NCI-H1105 treated with DMSO at 0.1 percent for 48 hours (cell line): ENCODE data around the gene MMP13.
"Not testable (repeated sequence)": the region's sequence is repeated elsewhere in the genome, so short reads cannot be mapped to it uniquely, and the experiment has no call there.

Experiments used
- DNase-seq: peaks from one replicate; lab custom pipeline; 2025; lab: John Stamatoyannopoulos, UW

The MMP13 gene

GRCh38 chr11:102935514-102935913 is 20.0 kb downstream of the MMP13 start:
- no peak for DNase-seq

DNA sequence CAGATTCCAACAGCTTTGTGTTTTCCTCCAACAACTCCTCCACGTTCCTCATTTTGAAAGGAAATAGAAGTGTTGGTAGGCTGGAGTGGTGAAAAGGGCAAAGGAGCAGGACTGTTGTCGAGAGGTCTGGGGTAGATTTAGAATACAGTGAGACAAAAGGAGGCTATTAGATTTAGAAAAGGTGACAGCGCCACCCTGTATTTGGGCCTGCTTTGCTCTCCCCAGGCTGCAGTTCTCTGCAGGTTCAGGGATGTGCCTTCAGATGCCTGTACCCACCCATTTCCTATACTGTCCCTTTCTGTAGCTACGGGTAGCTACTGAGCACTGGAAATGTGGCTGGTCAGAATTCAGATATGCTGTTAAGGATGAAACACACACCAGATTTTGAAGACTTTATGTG is 20.8 kb downstream of the MMP13 start:
- no peak for DNase-seq

DNA sequence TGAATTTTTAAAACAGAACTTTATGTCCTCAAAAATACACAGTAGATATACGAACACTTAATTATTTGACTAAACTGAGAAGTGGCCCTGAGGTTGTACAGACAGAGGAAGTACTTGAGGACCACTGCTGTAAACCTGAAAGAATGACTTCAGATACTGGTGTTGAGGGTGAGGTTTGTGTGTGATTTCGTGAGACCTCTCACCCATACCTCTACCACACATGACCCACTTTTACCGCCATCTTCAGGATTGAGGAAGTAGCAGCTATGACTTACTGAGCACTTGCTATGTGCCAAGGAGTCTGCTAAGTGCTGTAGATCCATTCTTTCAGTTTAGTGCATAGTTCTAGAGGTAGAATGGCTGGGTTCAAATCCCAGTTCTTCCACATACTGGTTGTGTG is 21.9 kb downstream of the MMP13 start:
- no peak for DNase-seq

GRCh38 chr11:102932678-102933077 is 22.9 kb downstream of the MMP13 start:
- no peak for DNase-seq

DNA sequence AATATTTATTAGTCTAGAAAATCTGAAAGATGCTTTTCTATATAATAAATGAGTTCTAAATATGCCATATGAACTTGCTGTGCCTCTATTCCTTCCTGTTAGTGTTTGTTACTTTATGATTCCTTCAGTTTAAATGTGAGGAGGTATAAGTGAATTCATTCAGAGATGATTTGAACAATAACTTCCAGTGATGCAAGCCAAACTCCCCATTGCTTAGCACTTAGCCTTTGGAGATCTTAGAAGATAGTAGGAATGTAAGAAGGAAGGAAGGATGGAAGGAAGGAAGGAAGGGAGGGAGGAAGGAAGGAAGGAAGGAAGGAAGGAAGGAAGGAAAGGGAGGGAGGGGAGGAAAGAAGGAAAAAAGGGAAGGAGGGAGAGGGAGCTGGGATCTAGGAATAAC is 25.1 kb downstream of the MMP13 start:
- no peak for DNase-seq

DNA sequence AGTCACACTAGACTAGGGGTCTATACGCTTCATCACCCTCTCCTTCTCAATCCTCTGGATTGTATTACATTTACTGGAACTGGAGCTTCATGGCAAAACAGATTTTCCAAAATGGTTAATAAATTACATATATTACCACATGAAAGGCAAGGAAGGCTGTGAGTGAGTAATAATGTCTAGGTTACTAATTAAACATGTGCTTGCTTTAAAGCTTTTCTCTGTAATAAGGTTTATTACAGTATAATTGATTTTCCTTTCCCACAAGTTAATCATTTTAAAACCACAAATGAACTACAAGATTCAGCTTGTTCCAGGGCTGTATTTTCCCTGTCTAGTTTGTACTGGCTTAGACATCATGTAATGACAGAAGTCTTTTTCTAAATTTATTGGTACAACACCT is 25.6 kb downstream of the MMP13 start:
- peak; percentile 50 for DNase-seq

GRCh38 chr11:102929166-102929565 is 26.4 kb downstream of the MMP13 start:
- no peak for DNase-seq

DNA sequence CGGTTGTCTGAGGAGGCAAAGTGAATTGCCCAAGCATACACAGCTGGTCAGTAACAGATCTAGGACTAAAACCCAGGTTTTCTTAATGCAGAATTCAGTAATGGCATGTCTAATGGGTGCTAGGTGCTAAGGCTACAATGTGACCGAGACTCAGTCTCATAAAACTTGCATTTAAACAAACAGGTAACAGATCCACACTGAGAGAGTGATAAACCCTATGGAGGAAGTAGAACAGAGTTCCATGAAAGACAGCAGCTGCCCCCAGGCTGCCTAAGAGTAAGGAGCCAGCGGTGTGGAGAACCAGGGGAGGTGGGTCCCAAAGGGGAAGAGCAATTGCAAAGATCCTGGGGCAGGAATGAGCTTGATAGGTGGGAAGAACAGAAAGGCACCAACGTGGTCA is 27.3 kb downstream of the MMP13 start:
- no peak for DNase-seq

DNA sequence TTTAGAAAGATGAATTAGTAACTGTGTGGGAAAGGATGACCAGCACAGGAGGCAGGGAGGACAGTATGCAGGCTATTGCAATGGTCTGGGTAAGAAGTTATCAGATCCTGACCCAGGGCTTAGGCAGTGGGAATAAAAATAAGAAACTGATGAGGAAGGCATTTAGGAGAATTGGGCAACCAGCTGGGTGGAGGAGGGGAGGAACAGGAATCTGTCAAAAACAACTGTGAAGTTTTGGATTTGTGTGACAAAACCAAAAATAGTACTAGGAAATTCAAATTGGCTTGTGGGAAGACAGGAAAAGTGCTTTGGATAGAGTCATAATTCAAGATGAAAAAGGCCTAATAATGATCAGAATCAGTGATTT is 27.9 kb downstream of the MMP13 start:
- no peak for DNase-seq

GRCh38 chr11:102926961-102927623 is 28.4 kb downstream of the MMP13 start:
- DNase-seq, result no peak

- no peak for DNase-seq
Measured at GRCh38 chr11:102926517-102926916, 29.0 kb downstream of the MMP13 start.

DNA sequence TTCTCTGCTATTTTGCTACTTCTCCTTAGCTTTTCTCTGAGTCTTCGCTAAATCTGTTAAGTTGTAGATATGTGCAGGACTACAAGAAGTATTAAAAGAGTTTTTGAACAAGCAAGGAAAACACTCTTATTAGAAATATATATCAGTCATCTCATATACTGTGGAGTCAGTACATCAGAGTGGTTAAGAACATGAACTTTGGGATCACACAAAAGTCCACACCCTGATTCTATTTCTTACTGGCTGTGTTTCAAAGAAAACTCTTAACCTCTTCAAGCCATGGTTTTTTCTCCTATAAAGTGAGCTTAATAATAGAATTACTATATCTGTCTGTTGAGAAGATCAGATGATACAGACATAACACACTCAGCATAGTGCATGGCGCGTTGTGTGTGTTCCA is 29.5 kb downstream of the MMP13 start:
- DNase-seq, result no peak

GRCh38 chr11:102924851-102925380 is 30.6 kb downstream of the MMP13 start:
- DNase-seq, result no peak

DNA sequence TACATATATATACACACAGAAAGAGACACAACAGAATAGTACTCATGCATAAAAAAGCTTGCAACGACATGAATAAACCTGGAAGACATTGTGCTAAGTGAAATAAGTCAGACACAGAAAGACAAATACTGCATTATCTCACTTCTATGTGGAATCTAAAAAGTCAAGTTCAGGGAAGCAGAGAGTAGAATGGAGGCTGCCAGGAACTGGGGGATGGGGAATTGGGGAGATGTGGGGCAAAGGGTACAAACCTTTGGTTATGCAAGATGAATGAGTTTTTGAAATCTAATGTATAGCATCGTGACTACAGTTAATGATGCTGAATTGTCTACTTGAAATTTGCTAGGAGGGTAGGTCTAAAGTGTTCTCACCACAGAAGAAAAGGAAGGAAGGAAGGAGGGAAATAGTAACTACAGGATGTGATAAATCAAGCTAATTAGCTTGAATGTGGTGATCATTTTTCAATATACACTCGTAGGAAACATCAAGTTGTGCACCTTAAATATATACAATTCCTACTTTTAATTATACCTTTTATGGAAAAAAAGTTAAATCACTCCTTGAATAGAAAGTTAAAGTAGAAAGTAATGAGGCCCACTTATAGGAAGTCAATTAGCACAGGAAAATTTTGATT is 33.8 kb downstream of the MMP13 start:
- no peak for DNase-seq

DNA sequence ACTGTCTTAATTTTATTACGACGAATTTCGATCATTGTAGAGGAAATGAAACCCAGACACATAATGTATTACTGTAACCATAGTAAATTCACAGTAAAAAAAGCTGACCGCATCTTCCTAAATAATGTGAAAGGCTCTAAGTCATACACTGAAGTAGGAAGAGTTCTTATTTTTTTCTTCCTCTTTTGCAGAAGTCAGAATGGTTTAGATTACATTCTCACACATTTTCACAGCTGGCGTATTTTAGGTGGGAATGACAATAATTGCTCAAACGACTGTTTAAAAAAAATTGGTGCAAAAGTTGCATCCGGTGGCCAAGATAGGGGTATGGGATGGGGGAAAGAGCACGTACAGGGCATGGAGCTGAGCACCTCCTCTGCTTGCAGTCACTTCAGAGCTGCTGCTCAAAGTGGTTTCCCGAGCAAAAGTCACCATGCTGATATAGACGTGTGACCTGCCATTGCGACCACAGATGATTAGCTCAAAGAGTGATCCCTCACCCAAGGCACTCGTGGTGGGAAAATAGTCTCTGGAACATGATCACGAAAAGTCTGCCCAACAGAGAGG is 35.3 kb downstream of the MMP13 start:
- no peak for DNase-seq

GRCh38 chr11:102915044-102915375 is 40.5 kb downstream of the MMP13 start:
- DNase-seq, result no peak

- DNase-seq, result no peak
Measured at GRCh38 chr11:102914238-102915043, 41.1 kb downstream of the MMP13 start.

DNA sequence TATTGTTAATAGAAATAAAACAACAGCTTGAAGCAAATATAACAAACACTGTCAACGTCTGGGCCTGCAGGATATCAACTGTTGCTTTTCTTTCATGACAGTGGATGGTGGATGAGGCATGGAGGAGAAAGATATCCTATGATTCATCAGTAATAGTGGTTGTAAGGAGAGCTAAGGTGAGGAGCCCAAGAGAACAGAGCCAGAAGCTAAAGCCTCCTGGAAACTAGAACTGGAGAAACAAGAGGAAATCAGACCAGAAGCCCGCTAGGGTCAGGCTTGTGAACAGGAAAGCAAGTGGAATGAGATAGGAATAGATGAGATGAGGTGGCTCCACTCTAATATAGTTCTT is 43.1 kb downstream of the MMP13 start:
- no peak for DNase-seq

GRCh38 chr11:102911758-102912481 is 43.6 kb downstream of the MMP13 start:
- no peak for DNase-seq

DNA sequence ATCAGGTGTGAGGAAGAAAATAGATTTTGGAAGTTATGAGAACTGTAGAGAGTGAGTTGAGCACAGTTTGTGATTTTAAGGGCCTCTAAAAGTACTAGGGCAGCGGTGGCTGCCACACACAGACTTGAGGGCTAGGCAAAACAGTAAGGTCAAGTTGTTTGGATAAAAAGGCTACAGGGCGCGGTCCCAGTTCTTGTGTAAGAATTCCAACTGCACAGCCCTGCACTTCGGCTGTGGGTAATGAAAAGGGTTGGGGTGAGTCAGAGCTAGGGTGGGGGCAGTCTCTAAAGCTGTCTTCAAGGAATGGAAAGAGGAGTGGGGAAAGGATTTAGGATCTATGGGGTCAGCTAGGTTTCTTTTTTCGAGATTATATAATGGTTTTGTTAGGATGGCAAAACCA is 49.7 kb downstream of the MMP13 start:
- not testable (repeated sequence) for DNase-seq

DNA sequence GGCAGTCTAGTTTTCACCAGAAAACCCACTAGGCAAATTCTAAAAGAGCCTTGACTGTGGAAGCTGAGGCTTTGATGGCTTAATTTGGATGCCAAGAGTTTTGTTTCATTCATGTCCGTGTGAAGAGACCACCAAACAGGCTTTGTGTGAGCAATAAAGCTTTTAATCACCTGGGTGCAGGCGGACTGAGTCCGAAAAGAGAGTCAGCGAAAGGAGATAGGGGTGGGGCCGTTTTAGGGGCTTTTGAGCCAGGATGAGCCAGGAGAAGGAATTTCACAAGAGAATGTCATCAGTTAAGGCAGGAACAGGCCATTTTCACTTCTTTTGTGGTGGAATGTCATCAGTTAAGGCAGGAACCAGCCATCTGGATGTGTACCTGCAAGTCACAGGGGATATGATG is 51.6 kb downstream of the MMP13 start:
- DNase-seq, result not testable (repeated sequence)

- no peak for DNase-seq
Measured at GRCh38 chr11:102900346-102900745, 55.2 kb downstream of the MMP13 start.
